Glomerular visceral epithelial cell (primary cell): Measurements from ENCODE around the gene LSM3.

Experiments used
- DNase-seq: peaks from one replicate; pipeline ENCODE4 v3.0.0-alpha.2; 2016; ENCODE audit errors: extremely low spot score

LSM3 gene

GRCh38 chr3:14239940-14240339, 61.3 kb downstream of the LSM3 start:
- DNase-seq = no peak

DNA sequence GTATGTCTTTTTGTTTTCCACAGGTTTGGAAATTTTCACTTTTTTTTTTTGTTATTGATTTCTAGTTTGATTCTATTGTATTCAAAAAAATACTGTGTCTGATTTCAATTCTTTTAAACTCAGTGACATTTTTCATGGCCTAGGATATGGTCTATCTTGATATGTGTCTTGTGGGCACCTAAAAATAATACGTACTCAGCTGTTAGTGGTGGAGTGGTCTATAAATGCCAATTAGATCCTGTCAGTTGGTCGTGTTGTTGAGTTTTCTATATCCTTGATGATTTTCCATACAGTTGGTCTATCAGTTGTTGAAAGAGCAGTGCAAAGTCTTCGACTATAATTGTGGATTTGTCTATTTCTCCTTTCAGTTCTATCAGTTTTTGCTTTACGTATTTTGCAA, 61.7 kb downstream of the LSM3 start:
- DNase-seq = no peak

DNA sequence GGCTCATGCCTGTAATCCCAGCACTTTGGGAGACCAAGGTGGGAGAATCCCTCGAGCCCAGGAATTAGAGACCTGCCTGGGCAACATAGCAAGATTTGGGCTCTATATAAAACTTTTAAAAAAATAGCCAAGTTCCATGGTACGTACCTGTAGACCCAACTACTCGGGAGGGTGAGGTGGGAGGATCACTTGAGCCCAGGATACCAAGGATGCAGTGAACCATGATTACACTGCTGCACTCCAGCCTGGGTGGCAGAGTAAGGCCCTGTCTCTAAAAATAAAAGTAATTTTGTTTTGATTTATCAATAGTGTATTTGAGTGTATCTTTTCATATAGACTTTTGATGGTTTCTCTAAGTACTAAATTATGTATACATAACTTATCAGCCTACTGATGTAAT, 63.1 kb downstream of the LSM3 start:
- DNase-seq = no peak

GRCh38 chr3:14242490-14243311, 64.1 kb downstream of the LSM3 start:
- no peak for DNase-seq

DNA sequence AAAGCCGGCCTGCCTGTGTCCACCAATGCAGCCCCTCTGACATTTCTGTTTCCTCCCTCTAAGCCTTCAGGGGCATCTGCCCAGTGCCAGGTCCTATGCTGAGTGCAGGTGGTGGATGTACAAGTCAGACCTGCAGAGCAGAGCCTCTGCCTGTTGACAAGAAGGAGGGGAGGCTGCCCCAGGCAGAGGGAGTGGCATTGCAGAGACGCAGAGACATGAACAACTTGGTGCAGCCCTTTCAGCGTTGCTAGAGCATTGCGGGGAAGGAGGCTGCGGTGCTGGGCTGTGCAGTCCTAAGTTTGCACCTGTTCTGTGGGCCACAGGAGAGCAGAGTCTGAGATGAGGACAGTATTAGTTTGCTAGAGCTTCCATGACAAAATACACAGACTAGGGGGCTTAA, 65.2 kb downstream of the LSM3 start:
- DNase-seq = no peak

DNA sequence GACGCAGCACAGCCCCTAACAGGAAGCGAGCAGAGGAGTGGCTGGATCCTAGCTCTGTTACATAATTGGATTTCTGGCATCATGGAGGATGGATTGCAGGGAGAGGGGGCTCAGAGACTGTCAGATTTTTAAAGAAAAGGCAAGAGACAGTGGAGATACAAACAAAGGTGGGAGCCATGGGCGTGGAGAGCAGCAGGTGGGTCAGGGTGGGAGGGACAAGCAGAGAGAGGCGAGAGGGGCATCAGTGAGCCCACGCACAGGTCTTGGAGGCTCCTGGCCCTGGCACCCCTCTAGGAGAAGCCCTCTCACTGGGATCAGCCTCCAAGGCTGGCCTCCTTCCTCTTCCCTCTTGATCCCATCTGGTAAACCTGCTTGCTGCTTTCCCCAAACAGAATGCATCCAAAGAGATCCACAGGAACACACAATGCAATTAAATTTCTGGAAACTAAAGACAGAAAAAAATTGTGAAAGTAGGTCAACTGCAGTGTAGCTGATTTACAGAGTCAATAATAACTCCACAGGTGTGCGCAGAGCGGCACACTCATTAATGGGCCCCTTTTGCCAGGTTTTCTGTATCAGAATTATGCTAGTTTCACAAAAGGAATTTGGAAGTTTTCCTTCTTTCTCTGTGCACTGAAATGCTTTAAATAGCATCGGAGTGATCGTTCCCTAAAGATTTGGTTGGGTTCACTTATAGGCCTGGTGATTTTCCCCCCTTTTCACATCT, 66.1 kb downstream of the LSM3 start:
- DNase-seq = no peak

DNA sequence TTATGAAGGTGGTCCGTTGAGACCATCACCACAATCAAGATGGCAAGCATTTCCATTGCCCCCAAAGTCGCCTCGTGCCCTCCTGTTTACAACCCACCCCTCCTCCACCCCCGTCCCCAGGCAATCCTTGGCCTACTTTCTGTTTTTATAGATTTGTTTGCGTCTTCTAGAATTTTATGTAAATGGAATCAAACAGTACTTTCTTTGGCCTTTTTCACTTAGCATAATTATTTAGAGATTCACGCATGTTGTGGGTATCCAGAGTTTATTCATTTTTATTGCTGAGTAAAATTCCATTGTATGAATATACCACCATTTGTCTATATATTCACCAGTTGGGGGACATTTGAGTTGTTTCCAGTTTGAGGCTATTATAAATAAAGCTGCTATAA, 66.6 kb downstream of the LSM3 start:
- DNase-seq = no peak

GRCh38 chr3:14245822-14246221, 67.2 kb downstream of the LSM3 start:
- no peak for DNase-seq

- DNase-seq = no peak
Measured at GRCh38 chr3:14246414-14246813, 67.8 kb downstream of the LSM3 start.

DNA sequence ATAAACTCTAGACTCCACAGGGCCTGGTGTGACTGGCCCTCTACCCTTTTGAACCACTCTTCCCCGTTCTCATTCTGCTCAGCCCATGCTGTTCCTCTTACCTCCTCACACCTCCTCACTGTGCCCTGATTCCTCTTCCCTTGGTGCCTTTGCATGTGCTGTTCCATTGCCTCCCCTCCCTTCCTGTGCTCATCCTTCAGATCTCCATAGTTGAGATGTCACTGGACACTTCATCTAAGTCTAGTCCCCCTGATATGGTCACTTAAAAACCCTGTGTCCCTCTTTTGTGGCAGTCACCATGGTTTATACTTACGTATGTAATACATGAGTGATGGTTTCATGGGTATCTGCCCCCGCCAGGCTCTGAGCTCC, 69.8 kb downstream of the LSM3 start:
- no peak for DNase-seq

DNA sequence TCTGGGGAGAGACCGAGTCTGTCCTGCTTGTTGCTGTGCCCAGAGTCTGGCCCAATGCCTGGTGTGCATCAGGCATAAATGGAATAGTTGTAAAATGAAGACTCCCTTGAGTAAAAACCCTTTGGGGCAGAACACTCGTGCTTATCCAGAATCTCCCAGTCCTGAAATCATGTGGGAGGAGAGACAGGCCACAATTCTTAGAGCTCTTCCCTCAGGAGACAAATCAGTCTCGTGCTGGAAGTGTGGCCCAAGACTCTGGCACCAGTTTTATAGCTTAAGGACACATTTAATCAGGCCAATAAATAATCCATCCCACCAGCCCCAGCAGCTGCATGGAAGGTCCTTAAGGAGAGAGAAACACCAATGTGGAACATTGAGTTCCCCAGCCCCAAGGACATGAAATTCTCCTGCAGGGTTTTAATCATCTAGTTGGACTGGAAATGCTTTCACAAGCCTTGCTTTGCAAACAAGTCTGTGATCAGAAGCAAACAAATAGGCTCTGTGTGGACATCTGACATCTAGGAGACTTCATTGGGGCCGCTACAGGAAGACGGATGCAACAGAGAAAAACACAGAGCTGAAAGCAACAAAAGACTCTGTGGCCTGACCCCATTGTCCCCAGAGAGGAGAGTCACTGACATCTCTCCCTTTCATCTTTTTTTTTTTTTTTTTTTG, 70.4 kb downstream of the LSM3 start:
- DNase-seq = no peak
